HG03175 (cell line): ENCODE results near the gene ANKRD12.

Source experiments
- ATAC-seq: cut with Tn5 transposase; IDR thresholded peaks from one replicate; pipeline ENCODE4 v1.9.1; 2021; ENCODE audit warnings: mild to moderate bottlenecking, moderate library complexity; ENCODE audit not compliant: unreplicated experiment

Gene ANKRD12

DNA sequence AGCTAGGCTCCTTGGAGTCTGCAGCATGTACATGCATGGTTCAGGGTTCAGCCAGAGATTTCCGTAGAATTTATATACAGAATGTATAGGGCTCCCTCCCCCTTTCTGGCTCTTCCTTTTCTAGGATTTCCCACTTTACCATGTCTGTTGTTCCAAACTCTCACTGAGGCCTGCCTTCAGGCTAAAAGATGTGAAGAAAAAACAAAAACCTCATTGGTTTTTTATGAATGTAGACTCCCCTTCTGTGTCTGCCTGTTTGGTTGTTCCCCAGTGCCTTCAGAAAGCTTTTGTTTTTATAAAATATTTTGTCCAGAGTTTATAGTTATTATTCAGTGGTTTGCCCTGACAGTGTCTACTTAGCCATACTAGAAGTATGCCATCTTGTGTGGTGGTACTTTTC, 30.5 kb upstream of the ANKRD12 start:
- ATAC-seq: no peak

DNA sequence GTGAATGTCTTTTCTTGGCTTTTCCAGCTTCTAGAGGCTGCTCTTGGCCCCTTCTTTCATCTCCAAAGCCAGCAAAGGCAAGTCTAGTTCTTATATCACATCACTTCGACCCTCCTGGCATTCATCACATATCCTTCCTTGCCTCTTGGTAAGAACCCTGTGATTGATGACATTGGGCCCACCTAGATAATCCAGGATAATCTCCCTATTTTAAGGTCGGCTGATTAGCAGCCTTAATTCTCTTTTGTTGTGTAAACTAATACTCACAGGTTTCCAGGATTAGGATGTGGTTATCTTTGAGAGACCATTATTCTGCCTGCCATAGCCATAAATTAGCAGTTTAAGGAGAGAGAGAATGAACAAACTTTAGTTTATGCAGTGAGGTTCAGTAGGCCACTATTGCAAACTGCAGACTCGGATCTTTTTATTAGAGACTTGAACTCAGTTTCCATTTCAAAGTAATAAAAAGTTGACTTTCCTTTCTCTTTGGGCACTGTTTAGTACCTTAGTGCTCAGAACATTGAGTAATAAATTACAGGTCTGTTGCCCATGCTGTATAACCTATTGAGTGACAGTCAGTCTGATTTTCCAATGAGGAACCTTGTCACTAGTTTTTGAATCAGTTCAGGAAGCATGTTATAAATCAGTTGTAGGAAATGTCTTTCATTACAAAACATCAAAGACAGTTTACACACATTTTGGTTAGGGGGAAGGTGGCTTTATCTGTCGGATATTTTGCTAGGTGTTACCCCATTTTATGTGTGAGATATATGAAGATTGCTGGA, 29.6 kb upstream of the ANKRD12 start:
- ATAC-seq: no peak

DNA sequence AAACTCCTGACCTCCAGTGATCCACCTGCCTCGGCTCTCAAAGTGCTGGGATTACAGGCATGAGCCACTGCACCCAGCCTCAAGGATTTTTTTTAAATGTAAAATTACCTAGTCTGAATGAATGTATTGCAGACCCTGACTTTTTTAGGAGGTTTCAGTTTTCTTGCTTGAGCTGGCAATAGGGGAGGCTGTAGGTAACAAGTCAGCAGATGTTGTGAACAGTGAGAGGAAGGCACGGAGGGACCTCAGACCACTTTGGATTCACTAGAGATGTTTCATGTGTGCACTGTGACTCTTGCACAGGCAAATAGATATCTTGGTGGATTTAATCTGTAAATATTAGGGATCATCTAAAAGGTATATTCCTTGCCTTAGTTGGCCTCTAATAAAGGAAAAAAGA, 27.7 kb upstream of the ANKRD12 start:
- no peak for ATAC-seq

DNA sequence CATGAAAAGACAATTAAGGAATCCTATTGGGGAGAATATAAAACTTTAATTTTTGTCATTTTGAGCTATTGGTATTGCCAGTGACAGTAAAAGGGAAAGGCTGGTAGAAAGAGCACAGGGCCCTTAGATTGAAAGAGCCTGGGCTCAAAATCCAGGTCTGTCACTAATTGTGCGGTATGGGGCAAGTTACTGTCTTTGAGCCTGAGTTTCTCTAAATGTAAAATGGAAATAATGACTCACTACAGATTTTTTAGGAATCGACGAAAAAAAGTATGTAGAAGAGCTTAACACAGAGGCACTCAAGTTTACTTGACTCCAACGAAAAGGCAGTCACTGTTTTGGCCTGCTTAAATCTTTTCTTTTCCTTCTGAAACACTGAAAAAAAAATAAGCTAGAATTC, 27.1 kb upstream of the ANKRD12 start:
- ATAC-seq: no peak

DNA sequence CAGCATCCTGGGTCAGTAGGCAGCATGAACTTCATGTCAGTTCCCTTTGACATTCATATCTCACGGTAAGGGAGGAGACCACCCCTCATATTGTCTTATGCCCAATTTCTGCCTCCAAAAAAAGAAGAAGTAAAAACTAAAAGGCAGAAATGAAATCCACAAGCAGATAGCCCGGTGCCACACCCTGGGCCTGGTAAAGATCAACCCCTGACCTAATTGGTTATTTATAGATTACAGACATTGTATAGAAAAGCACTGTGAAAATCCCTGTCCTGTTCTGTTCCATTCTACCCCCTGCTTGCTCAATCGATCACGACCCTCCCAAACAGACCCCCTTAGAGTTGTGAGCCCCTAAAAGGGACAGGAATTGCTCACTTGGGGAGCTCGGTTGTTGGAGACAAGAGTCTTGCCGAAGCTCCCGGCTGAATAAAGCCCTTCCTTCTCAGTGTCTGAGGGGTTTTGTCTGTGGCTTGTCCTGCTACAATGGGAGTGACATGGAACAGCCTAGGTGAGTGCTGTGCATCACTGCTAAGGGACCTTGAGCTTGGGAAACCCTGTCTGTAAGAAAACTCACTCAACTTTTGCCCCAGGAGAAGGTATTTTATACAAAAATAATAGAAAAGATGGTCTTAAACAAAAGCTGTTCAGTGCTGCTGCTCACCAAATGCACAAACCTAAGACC, 23.0 kb upstream of the ANKRD12 start:
- ATAC-seq: no peak

DNA sequence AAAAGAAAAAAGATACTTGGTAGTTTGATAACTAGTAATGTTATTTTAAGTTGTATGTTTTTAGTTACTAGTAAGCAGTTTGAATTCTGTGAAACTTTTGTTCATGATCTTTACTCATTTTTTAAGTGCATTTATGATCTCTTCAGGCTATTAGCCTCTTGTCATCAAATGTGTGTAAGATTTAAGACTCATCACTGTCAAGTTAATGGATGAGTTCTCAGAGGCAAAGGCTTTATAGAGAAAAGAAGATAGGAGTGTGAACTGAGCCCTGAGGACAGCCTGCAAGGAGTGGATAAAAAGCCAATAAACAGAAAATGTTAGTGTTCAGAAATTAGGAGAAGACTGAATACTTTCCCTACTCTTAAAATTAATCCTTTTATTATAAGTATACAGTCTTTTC, 20.6 kb upstream of the ANKRD12 start:
- ATAC-seq: no peak

DNA sequence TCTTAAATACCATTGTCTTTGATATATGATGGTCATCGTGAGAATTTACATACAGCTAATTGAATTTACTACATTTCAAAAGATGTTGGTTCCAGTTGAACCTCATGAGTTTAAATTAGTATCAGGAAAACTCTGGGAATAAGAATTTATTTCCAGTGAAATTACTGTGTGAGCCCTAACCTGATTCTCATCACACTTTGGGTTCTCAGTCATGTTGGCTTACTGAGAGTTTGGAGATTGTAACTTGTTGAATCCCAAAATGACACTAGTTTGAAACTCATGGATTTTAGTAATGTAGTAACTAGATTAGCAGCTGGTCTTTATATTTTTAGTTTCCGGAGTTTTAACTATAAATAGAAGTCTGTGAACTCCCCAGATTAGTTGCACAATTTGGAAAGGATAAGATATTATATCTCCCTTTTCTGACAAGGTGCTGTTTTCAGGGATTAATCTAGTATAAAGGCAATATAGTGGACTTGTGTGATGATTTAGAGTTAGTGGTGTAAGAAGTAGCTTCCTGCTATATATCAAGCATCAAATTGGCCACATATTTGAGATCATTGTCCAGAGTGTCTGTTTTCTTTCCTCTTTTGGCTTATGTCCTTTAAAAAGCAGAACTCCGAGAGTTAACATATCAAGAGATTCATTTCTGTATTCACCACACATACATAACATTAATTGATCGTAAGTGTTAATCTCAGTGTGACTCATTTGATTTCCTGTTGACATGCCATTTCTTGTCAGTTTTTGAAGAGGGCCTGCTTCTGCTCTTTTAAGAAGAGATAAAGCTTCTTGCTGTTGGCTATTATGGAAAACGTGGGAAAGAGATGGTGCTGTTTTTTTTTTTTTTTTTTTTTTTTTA, 18.4 kb upstream of the ANKRD12 start:
- ATAC-seq: no peak

DNA sequence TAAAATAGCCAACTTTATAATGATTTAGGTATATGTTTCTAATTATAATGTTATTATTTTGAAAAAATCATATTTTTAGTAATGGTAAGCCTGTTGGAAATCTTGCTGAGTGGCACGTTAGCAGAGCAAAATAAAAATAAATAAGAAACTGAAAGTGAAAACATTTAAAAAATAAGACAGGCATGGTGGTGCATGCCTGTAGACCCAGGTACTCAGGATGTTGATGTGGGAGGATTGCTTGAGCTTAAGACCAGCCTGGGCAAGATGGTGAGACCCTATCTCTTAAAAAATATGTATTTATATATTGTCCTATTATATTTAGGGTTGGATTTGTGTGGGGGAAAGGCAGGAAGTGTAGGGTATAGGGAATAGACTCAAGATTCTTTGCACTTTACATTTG, 15.8 kb upstream of the ANKRD12 start:
- no peak for ATAC-seq

DNA sequence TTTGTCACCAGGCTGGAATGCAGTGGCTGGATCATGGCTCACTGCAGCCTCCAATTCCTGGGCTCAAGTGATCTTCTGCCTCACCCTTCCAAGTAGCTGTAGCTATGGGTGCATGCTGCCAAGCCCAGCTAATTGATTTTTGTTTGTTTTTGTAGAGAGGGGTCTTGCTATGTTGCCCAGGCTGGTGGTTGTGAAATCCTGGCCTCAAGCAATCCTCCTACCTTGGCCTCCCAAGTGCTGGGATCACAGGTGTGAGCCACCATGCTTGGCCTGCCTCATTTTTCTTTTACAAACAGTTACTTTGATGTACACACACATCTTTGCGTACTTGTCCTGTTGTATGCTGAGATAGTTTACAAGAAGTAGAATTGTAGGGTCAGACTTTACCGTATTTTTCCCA, 13.1 kb upstream of the ANKRD12 start:
- no peak for ATAC-seq

DNA sequence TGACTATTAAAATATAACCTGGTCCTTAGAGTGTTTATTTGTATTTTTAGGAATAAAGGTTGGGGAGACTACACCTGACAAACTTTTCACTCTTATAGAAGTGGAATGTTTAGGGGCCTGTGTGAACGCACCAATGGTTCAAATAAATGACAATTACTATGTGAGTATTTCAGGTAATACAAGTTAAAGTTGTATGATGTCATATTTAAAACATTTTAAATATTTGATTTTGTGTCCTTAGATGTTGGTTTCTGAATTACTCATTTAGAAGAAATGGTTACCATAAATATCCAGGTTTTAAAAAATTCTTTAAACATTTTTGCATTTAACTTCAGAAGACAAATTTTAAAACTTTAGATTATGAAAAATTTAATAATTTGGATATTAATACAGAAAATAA, 11.8 kb upstream of the ANKRD12 start:
- no peak for ATAC-seq

DNA sequence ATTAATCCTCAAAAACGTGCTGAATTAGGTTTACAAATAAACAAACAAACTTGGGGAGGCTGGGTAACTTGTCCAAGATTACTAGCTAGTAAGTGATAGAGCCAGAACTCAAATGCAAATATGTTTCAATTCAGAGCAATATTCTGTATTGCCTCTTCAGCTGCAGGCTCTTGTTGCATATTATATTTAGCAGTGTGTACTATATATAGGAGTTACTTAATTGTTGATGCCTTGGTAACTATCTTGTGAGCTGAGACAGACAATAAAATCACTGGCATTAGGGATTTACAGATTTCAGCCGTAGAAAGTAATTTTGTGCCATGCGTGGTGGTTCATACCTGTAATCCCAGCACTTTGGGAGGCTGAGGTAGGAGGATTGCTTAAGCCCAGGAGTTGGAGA, 10.2 kb upstream of the ANKRD12 start:
- ATAC-seq: no peak

DNA sequence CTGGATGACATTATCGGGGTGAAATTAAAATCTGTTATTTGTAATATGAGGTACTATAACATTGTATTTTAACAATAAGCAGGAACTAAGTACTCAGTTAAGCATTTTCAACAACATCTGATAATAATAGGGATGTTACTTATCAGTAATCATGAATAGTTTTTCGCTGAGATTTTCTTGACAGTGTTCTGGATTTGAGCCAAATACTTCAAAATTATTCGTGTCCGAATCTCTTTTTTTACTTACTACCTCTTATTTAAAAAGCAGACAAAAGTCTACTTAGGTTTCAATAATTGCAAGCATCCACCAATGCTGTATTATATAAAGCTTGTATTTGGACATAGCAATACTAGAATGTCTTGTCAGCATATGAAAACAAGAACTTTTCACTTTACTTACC, 6.4 kb upstream of the ANKRD12 start:
- no peak for ATAC-seq

DNA sequence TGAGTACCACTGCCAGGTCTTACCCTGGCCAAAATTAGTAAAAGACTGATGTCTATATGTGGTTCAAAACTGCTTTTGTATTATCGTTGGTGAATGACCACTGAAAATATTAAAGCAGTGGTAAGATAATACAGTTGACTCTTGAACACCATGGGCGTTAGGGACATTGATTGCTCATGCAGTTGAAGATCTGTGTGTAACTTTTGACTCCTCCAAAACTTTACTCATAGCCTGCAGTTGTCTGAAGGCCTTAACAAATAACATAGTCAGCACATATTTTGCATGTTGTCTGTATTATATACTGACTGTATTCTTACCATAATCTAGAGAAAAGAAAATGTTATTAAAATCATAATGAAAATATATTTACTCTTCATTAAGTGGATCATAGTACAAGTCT, 5.8 kb upstream of the ANKRD12 start:
- ATAC-seq: no peak

DNA sequence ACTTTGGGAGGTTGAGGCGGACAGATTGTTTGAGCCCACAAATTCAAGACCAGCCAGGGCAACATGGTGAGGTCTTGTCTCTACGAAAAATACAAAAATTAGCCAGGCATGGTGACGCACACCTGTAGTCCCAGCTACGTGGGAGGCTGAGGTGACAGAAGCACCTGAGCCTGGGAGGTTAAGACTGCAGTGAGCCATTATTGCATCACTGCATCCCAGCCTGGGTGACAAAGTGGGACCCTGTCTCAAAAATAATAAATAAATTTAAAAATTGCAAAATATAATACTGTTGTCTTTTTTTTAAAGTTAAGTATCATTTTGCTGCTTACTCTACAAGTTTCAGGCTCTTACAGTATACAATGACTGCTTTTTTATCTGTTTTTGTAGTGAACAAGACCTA, 4.0 kb upstream of the ANKRD12 start:
- no peak for ATAC-seq

DNA sequence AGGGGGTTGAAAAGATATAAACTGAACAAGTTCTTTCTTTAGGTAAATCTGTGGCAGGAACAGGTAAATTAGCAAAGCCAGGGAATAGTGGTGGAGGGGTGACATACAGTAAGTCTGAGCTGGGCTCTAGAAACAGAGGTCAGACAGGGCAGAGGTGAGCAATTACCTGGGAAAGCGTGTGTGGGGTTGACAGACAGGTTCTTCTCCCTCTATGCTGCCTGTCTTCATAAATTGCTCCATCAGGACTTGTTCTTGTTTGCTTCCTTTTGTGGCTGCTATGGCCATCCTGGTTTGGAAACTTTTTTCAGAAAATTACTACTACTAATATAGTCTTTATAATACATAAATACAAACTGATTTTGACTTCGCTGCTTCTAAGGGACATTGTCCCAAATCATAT, 3.4 kb upstream of the ANKRD12 start:
- ATAC-seq: no peak

DNA sequence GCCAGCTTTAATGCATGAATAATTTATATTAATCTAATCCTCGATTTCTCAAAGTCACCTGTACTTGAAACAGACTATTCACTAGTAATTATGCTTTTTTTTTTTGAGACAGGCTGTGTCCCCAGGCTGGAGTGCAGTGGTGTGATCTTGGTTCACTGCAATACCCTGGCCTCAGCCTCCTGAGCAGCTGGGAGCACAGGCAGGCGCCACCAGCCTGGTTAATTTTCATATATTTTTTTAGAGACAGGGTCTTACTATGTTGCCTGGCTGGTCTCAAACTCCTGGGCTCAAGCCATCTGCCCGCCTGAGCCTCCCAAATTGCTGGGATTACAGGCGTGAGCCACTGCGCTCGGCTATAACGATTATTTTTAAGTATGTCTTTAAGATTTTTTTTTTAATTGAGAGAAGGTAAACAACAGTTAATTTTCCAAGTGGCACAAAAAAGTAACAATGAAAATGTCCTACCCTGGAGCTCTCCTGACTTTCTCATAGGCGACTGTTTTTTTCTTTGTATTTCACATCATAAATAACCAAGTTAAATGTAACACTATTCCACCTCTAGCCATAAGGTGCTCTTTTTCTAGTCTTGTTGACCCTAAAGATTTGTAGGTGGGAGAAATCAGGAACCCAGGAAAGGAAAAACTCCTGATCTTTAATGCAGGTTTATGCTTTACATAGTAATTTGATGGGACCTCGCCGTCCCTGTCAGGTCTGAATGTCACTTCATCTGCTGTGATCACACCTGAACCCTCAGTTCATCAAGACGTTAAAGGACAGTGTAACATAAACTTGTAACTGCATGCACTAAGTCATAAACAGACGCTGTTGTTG, 1.3 kb upstream of the ANKRD12 start:
- no peak for ATAC-seq

DNA sequence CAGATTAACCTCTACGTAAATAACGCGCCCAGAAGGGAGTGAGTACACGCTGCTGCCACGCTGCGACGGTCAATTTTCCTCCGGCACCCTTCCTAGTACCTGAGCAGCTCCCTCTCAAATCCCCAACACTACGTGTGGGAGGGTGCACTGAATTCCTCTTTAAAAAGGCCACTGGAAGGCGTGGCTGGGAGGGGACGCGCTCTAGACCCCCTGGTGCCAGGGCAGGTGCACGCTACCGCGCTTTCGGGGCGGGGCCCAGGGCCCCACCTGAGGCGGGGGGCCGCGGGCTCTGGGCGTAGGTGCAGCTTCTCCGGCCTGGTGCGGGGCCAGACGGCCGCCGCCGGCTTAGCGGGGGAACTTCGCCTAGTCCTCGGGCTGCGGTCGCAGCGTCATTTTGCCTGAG, 668 bp upstream of the ANKRD12 start:
- peak; percentile 15 for ATAC-seq

DNA sequence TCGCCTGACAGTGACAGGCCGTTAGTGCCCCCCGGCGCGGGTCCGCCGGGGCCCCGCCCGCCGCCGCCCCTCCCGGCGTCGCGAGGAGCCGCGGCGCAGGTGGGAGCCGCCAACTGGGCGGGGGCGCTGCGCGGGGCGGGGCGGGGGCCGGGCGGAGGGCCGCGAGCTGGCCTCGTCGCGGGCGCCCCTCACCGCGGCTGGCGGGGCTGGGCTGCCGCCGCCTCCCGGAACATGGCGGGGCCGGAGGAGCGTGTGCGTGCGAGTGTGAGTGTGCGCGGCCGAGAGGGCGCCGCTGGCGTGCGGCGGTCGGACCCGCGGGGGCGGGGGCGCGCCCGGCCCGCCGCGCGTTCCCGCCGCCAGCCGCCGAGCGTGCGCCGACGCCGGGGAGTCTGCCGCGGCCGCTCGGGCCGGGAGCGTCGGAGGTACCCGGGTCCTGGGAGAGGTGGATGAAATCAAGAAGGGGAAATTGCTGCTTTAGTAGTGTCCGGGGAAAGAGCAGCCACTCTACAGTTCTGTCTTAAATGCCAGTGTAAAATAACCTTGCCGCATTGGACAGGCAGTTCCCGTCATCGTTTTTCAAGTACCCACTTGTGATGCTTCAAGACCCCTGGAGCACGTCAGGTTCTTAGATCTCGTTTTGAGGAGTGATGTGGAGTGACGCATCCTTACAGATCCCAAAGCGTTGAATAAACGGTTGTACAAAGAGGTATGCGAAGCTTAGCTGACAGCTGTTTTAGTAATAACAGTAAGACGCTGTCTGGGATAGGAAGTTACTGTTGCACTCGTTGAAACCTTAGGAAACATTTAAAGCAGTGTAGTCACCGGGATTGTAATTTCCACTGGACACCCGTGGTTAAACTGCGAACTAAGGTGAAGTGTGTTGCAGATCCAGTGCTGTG, 836 bp downstream of the ANKRD12 start:
- ATAC-seq: peak; percentile 43

DNA sequence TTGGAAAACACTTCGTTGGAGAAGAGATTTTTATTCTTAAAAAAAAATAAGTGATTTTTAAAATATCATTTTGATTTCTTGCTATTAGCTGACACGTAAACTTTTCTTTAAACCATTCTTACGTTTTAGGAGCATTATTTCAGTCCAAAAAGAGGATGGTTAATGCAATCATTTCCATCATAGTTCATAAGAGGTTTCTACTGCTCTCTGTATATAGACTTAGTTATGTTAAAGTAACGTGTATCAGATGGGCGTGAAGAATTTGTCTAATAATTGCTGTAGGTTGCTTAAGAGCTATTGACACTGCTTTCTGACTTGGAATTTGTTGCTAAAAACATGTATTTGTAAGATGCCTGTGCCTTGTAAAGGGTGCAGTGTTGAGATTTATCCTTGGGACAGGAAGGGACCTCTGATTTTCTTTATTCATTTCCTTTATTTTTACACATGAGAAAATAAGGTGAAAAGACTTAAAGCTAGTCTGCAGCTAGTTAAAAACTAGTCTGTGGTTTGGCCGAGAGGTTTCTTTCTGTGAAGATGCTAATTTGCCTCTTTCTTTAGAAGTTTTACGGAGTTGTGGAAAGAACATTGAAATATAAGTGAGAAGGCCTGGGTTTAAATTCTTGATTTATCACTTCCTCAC, 2.9 kb downstream of the ANKRD12 start:
- no peak for ATAC-seq
